Bronchial epithelial cell (primary cell): Measurements from ENCODE around the gene USE1. TPM values are rescaled to one million over a fixed set of nuclear protein-coding genes. Genes with fewer than 3 reads are reported as not detected.
"Not testable (repeated sequence)": the region's sequence is repeated elsewhere in the genome, so short reads cannot be mapped to it uniquely, and the experiment has no call there.

Source experiments
- DNase-seq: peaks from one replicate; pipeline ENCODE4 v3.0.0-alpha.2; 2010; ENCODE audit warnings: low read depth
- FAIRE-seq: peaks from 2 replicates; lab custom pipeline; 2011; peaks lifted over from hg19 to GRCh38; lab: Jason Lieb, UNC
- H3K27me3 ChIP-seq: 2 replicates; pipeline ENCODE4 v1.5.1; 2011; ENCODE audit warnings: low read length; ENCODE audit not compliant: control insufficient read depth, insufficient read depth
- H3K36me3 ChIP-seq: 2 replicates; pipeline ENCODE4 v1.5.1; 2011; ENCODE audit warnings: low read length; ENCODE audit not compliant: control insufficient read depth, insufficient read depth
- H3K4me3 ChIP-seq: 2 replicates; pipeline ENCODE4 v1.5.1; 2011; ENCODE audit warnings: mild to moderate bottlenecking, low read depth, low read length, control low read depth
- total RNA-seq: library from RNA; depleted of rRNA; stranded (reverse); fragments of >200 nt; gene quantifications from 2 replicates; pipeline ENCODE4 v1.2.1, GENCODE V29; 2014
- TF ChIP-seq, protein P1 (sequence below): IDR thresholded peaks from 2 replicates; pipeline ENCODE4 v1.5.1; 2011; ENCODE audit warnings: mild to moderate bottlenecking, moderate library complexity, low read length, control low read depth, inconsistent platforms; ENCODE audit not compliant: insufficient read depth, severe bottlenecking

Gene USE1
- total RNA-seq, 1 donor from 2014 or later, result 11.8 TPM

DNA sequence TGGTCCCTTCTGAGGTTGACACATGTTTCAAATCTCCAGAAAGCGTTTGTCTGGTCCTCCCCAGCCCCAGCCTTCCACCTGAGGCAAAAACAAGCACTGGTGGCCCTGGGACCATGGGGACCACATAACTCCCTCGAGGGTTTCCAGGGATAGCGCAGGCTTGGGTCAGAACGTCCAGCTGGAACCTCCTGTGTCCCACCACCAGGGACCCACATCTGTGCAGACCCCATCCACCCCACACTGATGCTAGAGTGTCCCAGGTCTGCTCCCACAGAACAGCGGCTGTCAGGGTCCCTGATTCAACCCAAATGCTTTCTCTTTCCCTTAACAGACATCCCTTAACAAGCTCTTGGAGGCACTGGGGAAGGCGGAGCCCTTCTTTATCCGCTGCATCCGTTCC lies 29.6 kb upstream of the USE1 start:
- H3K27me3 ChIP-seq, result no peaks in the 10 kb centered on the region
- TF ChIP-seq, protein P1, sequence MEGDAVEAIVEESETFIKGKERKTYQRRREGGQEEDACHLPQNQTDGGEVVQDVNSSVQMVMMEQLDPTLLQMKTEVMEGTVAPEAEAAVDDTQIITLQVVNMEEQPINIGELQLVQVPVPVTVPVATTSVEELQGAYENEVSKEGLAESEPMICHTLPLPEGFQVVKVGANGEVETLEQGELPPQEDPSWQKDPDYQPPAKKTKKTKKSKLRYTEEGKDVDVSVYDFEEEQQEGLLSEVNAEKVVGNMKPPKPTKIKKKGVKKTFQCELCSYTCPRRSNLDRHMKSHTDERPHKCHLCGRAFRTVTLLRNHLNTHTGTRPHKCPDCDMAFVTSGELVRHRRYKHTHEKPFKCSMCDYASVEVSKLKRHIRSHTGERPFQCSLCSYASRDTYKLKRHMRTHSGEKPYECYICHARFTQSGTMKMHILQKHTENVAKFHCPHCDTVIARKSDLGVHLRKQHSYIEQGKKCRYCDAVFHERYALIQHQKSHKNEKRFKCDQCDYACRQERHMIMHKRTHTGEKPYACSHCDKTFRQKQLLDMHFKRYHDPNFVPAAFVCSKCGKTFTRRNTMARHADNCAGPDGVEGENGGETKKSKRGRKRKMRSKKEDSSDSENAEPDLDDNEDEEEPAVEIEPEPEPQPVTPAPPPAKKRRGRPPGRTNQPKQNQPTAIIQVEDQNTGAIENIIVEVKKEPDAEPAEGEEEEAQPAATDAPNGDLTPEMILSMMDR, result no peak
- peaks cover 33% of the 10 kb centered on the region for H3K36me3 ChIP-seq
- no peak for FAIRE-seq
- DNase-seq, result no peak
- no peak overlapping the region for H3K4me3 ChIP-seq

DNA sequence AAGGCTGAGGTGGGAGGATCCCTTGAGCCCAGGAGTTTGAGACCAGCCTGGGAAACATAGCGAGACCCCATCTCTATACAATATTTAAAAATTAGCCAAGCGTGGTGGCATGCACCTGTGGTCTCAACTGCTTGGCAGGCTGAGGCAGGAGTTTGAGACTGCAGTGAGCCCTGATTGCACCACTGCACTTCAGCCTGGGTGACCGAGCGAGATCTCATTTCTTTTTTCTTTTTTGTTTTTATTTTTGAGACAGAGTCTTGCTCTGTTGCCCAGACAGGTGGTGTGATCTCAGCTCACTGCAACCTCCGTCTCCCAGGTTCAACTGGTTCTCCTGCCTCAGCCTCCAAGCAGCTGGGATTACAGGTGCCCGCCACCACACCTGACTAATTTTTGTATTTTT lies 23.4 kb upstream of the USE1 start:
- peaks cover 40% of the 10 kb centered on the region for H3K36me3 ChIP-seq
- H3K27me3 ChIP-seq, FAIRE-seq: not testable (repeated sequence)

DNA sequence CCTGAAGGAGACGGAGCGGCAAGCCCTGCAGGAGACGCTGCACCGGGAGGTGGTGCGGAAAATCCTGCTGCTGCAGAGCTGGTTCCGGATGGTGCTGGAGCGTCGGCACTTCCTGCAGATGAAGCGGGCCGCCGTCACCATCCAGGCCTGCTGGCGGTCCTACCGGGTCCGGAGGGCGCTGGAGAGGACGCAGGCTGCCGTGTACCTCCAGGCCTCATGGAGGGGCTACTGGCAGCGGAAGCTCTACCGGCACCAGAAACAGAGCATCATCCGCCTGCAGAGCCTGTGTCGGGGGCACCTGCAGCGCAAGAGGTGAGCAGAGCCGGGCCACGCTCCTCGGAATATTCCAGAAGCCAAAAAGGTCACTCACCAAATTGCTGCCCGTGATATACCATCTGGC lies 22.4 kb upstream of the USE1 start:
- Histone ChIP-seq H3K36me3 (peaks cover 35% of the 10 kb centered on the region), H3K27me3 (no peaks in the 10 kb centered on the region), H3K4me3 (no peak overlapping the region)
- FAIRE-seq, result peak; percentile 73
- TF ChIP-seq, protein P1, result no peak
- no peak for DNase-seq

More for the DNA sequence above, 23.4 kb upstream of the USE1 start:
- not testable (repeated sequence) for H3K4me3 ChIP-seq, DNase-seq

- H3K27me3 ChIP-seq, result no peaks in the 10 kb centered on the region
- TF ChIP-seq, protein P1, result no peak
- no peak for DNase-seq
- no peak for FAIRE-seq
- peaks cover 30% of the 10 kb centered on the region for H3K36me3 ChIP-seq
- no peak overlapping the region for H3K4me3 ChIP-seq
Measured at GRCh38 chr19:17194608-17195007, 20.5 kb upstream of the USE1 start.

- H3K4me3 ChIP-seq, result no peak overlapping the region
- TF ChIP-seq, protein P1, result no peak
- DNase-seq (no peak), FAIRE-seq (no peak)
- H3K27me3 ChIP-seq, result no peaks in the 10 kb centered on the region
- H3K36me3 ChIP-seq, result peaks cover 29% of the 10 kb centered on the region
Measured at GRCh38 chr19:17195106-17195505, 20.1 kb upstream of the USE1 start.

DNA sequence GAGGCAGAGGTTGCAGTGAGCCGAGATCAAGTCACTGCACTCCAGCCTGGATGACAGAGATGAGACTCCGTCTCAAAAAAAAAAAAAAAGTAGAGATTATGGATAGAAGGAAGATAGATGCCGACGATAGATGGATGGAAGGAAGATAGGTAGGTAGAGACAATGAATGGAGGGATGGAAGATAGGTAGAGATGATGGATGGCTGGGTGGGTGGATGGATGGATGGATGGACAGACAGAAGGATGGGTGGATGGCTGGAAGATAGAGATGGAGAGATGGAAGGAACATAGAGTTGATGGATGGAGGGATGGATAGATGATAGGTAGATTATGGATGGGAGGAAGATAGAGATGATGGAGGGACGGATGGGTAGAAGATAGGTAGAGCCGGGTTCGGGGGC lies 18.5 kb upstream of the USE1 start:
- Histone ChIP-seq H3K27me3 (no peaks in the 10 kb centered on the region), H3K36me3 (peaks cover 30% of the 10 kb centered on the region), H3K4me3 (no peak overlapping the region)
- FAIRE-seq (no peak), DNase-seq (no peak)
- TF ChIP-seq, protein P1, result no peak
